GM12878 (cell line): Measurements from ENCODE around the gene RIT2. TPM values are rescaled to one million over a fixed set of nuclear protein-coding genes. Genes with fewer than 3 reads are reported as not detected.

ENCODE experiments used
- ATAC-seq: fragments of 200-7000 bp; cut with Tn5 transposase; 3 replicates; pipeline ENCODE4 v1.9.1; 2020; ENCODE audit warnings: mild to moderate bottlenecking, moderate library complexity
- BruUV-seq: library from RNA; stranded (reverse); fragments of 400-500 nt; replicated peaks from 2 replicates; lab custom pipeline; 2021; lab: Mats Ljungman, UMichigan
- CTCF ChIA-PET: fragments of 300-600 bp; sonication (Branson Sonifier 250); formaldehyde crosslinking; extraction: SDS; loops from one replicate; lab custom pipeline; 2021; ENCODE audit warnings: inconsistent platforms; lab: Yijun Ruan, JAX
- POLR2A ChIA-PET: fragments of 350-600 bp; formaldehyde crosslinking; extraction: SDS; loops from one replicate; lab custom pipeline; 2021; ENCODE audit warnings: inconsistent platforms; lab: Charles Lee
- RAD21 ChIA-PET: fragments of 300-600 bp; sonication (Branson Sonifier 250); formaldehyde crosslinking; loops from one replicate; lab custom pipeline; 2023; ENCODE audit warnings: antibody characterized with exemption; ENCODE audit not compliant: unreplicated experiment; lab: Charles Lee
- SMC1A ChIA-PET: fragments of 300-600 bp; sonication (Branson Sonifier 250); formaldehyde crosslinking; loops from one replicate; lab custom pipeline; 2023; ENCODE audit not compliant: unreplicated experiment, uncharacterized antibody; lab: Charles Lee
- DNase-seq: peaks from one replicate; pipeline ENCODE4 v3.0.0-alpha.2; 2011; ENCODE audit warnings: low read depth, low spot score
- FAIRE-seq: peaks from 3 replicates; lab custom pipeline; 2011; peaks lifted over from hg19 to GRCh38; lab: Jason Lieb, UNC
- H2AFZ ChIP-seq: 2 replicates; pipeline ENCODE4 v1.6.0; 2011; ENCODE audit warnings: low read depth, low read length, control low read depth; ENCODE audit not compliant: control insufficient read depth
- H3K27ac ChIP-seq: 2 replicates; pipeline ENCODE4 v1.5.1; 2011; ENCODE audit warnings: control low read depth; ENCODE audit not compliant: control insufficient read depth, insufficient read depth
- H3K27me3 ChIP-seq, 2 experiments: replicated peaks in 1 of 2; 2 replicates each; pipeline versions ENCODE4 v1.6.0 to v1.6.1; 2011; ENCODE audit warnings: low read length in 1 of 2; ENCODE audit not compliant: control insufficient read depth in 2 of 2, insufficient read depth in 2 of 2
- H3K36me3 ChIP-seq, 2 experiments: 2 replicates each; pipeline ENCODE4 v1.5.1; 2011; ENCODE audit warnings: low read length in 1 of 2; ENCODE audit not compliant: control insufficient read depth in 2 of 2, insufficient read depth in 2 of 2
- H3K4me1 ChIP-seq: 2 replicates; pipeline ENCODE4 v1.6.1; 2011; ENCODE audit warnings: mild to moderate bottlenecking, low read length, moderate library complexity, mixed read lengths; ENCODE audit not compliant: control insufficient read depth, insufficient read depth
- H3K4me2 ChIP-seq: 2 replicates; pipeline ENCODE4 v1.6.0; 2011; ENCODE audit warnings: control low read depth; ENCODE audit not compliant: control insufficient read depth, insufficient read depth
- H3K4me3 ChIP-seq: fragments of 200-600 bp; sonication (generic); 2 replicates; pipeline ENCODE4 v1.5.1; 2016
- H3K79me2 ChIP-seq: 2 replicates; pipeline ENCODE4 v1.6.0; 2011; ENCODE audit warnings: low read length; ENCODE audit not compliant: control insufficient read depth, insufficient read depth
- H3K9ac ChIP-seq: 2 replicates; pipeline ENCODE4 v1.8.0; 2011; ENCODE audit warnings: low read length, control low read depth, mixed read lengths; ENCODE audit not compliant: control insufficient read depth, insufficient read depth
- H3K9me3 ChIP-seq: replicated peaks from 3 replicates; pipeline ENCODE4 v1.5.1; 2011; ENCODE audit warnings: mild to moderate bottlenecking, low read length; ENCODE audit not compliant: control insufficient read depth, insufficient read depth
- H4K20me1 ChIP-seq: 2 replicates; pipeline ENCODE4 v1.6.0; 2011; ENCODE audit not compliant: control insufficient read depth, insufficient read depth
- ATF7 ChIP-seq: fragments of 450-650 bp; IDR thresholded peaks from 2 replicates; pipeline ENCODE4 v1.6.1; 2016; ENCODE audit warnings: low read depth, mild to moderate bottlenecking
- BACH1 ChIP-seq: fragments of 450-650 bp; IDR thresholded peaks from 2 replicates; pipeline ENCODE4 v1.6.1; 2017; ENCODE audit warnings: mild to moderate bottlenecking, borderline replicate concordance
- DPF2 ChIP-seq: fragments of 450-650 bp; IDR thresholded peaks from 2 replicates; pipeline ENCODE4 v1.6.1; 2017; ENCODE audit warnings: mild to moderate bottlenecking
- ESRRA ChIP-seq: IDR thresholded peaks from 2 replicates; pipeline ENCODE4 v1.6.1; 2012; ENCODE audit warnings: mild to moderate bottlenecking, low read length, improper control_type of control experiment
- FOXK2 ChIP-seq: fragments of 450-650 bp; IDR thresholded peaks from 2 replicates; pipeline ENCODE4 v1.6.1; 2017; ENCODE audit warnings: mild to moderate bottlenecking, moderate library complexity
- HCFC1 ChIP-seq: fragments of 150-350 bp; IDR thresholded peaks from 2 replicates; pipeline ENCODE4 v1.6.1; 2014; ENCODE audit warnings: low read length
- IRF4 ChIP-seq: IDR thresholded peaks from 2 replicates; pipeline ENCODE4 v1.6.1; 2011; ENCODE audit warnings: low read depth, low read length
- JUNB ChIP-seq: IDR thresholded peaks from 2 replicates; pipeline ENCODE4 v1.6.1; 2016; ENCODE audit warnings: antibody characterized with exemption, mild to moderate bottlenecking
- KLF5 ChIP-seq: fragments of 450-650 bp; IDR thresholded peaks from 2 replicates; pipeline ENCODE4 v1.6.1; 2014; ENCODE audit warnings: mild to moderate bottlenecking; ENCODE audit not compliant: partially characterized antibody
- MTA2 ChIP-seq: fragments of 450-650 bp; IDR thresholded peaks from 2 replicates; pipeline ENCODE4 v1.6.1; 2016; ENCODE audit warnings: low read depth, mild to moderate bottlenecking, moderate library complexity
- MYB ChIP-seq: fragments of 150-350 bp; IDR thresholded peaks from 2 replicates; pipeline ENCODE4 v1.6.1; 2014; ENCODE audit warnings: mild to moderate bottlenecking, low read depth, low read length, borderline replicate concordance
- NFIC ChIP-seq: IDR thresholded peaks from 2 replicates; pipeline ENCODE4 v1.6.1; 2012; ENCODE audit warnings: low read depth, mild to moderate bottlenecking, inconsistent platforms, low read length, moderate library complexity
- NR2C1 ChIP-seq: fragments of 450-650 bp; IDR thresholded peaks from 2 replicates; pipeline ENCODE4 v1.6.1; 2017; ENCODE audit warnings: antibody characterized with exemption, mild to moderate bottlenecking, moderate library complexity
- SP1 ChIP-seq: IDR thresholded peaks from one replicate; pipeline ENCODE4 v1.6.1; 2011; ENCODE audit warnings: low read depth, low read length
- WRNIP1 ChIP-seq: IDR thresholded peaks from 2 replicates; pipeline ENCODE4 v1.6.1; 2011; ENCODE audit warnings: low read depth, low read length, improper control_type of control experiment, borderline replicate concordance
- ZNF274 ChIP-seq: IDR thresholded peaks from one replicate; pipeline ENCODE4 v1.8.0; 2011; ENCODE audit not compliant: insufficient read length, insufficient read depth
- WGBS: methylation state at CpG from one replicate; pipeline ENCODE4 v1.1.6; 2016; ENCODE audit warnings: low lambda C conversion rate; ENCODE audit not compliant: insufficient replicate concordance, insufficient coverage; ENCODE audit errors: missing lambda C conversion rate; 5-methylcytosine and 5-hydroxymethylcytosine counted together
- in situ Hi-C: fragments of 300-500 bp; cut with MboI; formaldehyde crosslinking; loops from 9 replicates; pipeline ENCODE4 v1.14.3; 2018; ENCODE audit warnings: mixed read lengths
- intact Hi-C: fragments of 100-400 bp; cut with micrococcal nuclease; formaldehyde crosslinking; loops from one replicate; pipeline ENCODE4 v1.14.2; 2022; ENCODE audit not compliant: unreplicated experiment
- polyA plus RNA-seq, 11 experiments: library from polyadenylated mRNA; depleted of rRNA in 4 of 11; unstranded in 6 of 11; stranded (reverse) in 5 of 11; fragments of >200 nt; fragmentation: Nextera tagmentation in 4 of 11; fragmentation: Illumina TruSeq in 1 of 11; extraction: Ambion mirVana in 4 of 11; extraction: Trizol in 1 of 11; gene quantifications; 1 replicate in 1 of 11; 2 replicates in 10 of 11; pipeline versions ENCODE4 v1.2.1 to v1.2.3, GENCODE V29; 2011 to 2016; ENCODE audit warnings: inconsistent platforms in 2 of 11, missing spikeins in 2 of 11, low read depth in 1 of 11
- total RNA-seq, 4 experiments: library from RNA; depleted of rRNA in 3 of 4; stranded (reverse); fragments of >200 nt in 3 of 4; fragmentation: Illumina TruSeq in 1 of 4; extraction: Trizol in 1 of 4; gene quantifications; 2 replicates each; pipeline versions ENCODE4 v1.2.1 to v1.2.3, GENCODE V29; 2013 to 2021
- TF ChIP-seq, protein P1 (sequence below): fragments of 450-650 bp; IDR thresholded peaks from 2 replicates; pipeline ENCODE4 v1.6.1; 2014; ENCODE audit warnings: mild to moderate bottlenecking
- TF ChIP-seq, protein P2 (sequence below): IDR thresholded peaks from 2 replicates; pipeline ENCODE4 v1.6.1; 2011; ENCODE audit warnings: low read depth, low read length, improper control_type of control experiment, borderline replicate concordance

The RIT2 gene
- total and polyA plus RNA-seq, 10 of the 15 experiments (the other 5 are each of a cell fraction or from before 2014, with no cell fraction given) = not detected

DNA sequence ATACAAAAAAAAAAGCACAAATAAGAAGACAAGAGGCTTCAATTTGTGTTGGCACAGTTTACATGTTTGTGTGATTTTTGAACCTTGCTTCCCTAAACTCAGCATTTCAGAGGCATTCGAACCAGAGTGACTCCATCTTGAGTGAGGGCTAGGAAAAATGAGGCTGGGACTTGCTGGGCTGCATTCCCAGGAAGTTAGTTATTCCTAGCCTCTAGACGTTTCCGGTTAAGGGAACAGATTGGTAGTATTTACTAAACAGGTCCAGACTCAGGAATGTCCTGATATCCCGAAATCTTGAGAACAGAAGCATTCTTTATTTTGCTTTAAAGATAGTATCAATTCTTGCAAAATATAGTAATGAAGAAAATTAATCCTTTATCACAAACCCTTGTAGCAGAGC is 46.7 kb downstream of the RIT2 start:
- Histone ChIP-seq H2AFZ (no peak overlapping the region), H3K27ac (no peak overlapping the region), H3K4me1 (no peaks in the 10 kb centered on the region), H3K27me3 (no peaks in the 10 kb centered on the region; a peak in 1 of 4 replicates), H3K9ac (no peak overlapping the region), H3K79me2 (no peaks in the 10 kb centered on the region), H3K36me3 (no peaks in the 10 kb centered on the region), H3K9me3 (no peaks in the 10 kb centered on the region), H3K4me2 (no peak overlapping the region), H4K20me1 (no peaks in the 10 kb centered on the region), H3K4me3 (no peak overlapping the region)
- FAIRE-seq (no peak), ATAC-seq (no peak), DNase-seq (no peak)
- in situ Hi-C loops (no loop called here), intact Hi-C loops (no loop called here)
- no peak for TF ChIP-seq ATF7
- no peak for TF ChIP-seq IRF4
- TF ChIP-seq, protein P1, sequence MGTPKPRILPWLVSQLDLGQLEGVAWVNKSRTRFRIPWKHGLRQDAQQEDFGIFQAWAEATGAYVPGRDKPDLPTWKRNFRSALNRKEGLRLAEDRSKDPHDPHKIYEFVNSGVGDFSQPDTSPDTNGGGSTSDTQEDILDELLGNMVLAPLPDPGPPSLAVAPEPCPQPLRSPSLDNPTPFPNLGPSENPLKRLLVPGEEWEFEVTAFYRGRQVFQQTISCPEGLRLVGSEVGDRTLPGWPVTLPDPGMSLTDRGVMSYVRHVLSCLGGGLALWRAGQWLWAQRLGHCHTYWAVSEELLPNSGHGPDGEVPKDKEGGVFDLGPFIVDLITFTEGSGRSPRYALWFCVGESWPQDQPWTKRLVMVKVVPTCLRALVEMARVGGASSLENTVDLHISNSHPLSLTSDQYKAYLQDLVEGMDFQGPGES = no peak
- no peak for TF ChIP-seq FOXK2
- no peak for TF ChIP-seq ESRRA
- no peak for TF ChIP-seq NFIC
- TF ChIP-seq JUNB = no peak
- no peak for TF ChIP-seq DPF2
- TF ChIP-seq NR2C1 = no peak
- TF ChIP-seq HCFC1 = no peak
- TF ChIP-seq WRNIP1 = no peak
- TF ChIP-seq MTA2 = no peak
- no peak for TF ChIP-seq MYB
- TF ChIP-seq BACH1 = no peak
- TF ChIP-seq SP1 = no peak
- TF ChIP-seq, protein P2, sequence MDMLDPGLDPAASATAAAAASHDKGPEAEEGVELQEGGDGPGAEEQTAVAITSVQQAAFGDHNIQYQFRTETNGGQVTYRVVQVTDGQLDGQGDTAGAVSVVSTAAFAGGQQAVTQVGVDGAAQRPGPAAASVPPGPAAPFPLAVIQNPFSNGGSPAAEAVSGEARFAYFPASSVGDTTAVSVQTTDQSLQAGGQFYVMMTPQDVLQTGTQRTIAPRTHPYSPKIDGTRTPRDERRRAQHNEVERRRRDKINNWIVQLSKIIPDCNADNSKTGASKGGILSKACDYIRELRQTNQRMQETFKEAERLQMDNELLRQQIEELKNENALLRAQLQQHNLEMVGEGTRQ = no peak
- TF ChIP-seq ZNF274 = no peak
- TF ChIP-seq KLF5 = no peak
- ChIA-PET POLR2A (no interaction called here), CTCF (no interaction called here), RAD21 (no interaction called here), SMC1A (no interaction called here)
- BruUV-seq = no TSS peak
- WGBS = 7% methylated on average over 4 of the region's 4 CpGs
